ENCODE data around the gene ATP1A2. TPM values are rescaled to one million over a fixed set of nuclear protein-coding genes. Genes with fewer than 3 reads are reported as not detected.

Gene ATP1A2
- total RNA-seq, 2 donors from 2014 or later: 146 to 228 TPM

GRCh38 chr1:160163615-160164014 is 48.1 kb downstream of the ATP1A2 start:
- Histone ChIP-seq H3K9me3 (no peaks in the 10 kb centered on the region), H3K4me1 (no peaks in the 10 kb centered on the region), H3K27ac (no peak overlapping the region), H3K27me3 (no peaks in the 10 kb centered on the region), H3K4me3 (no peak overlapping the region), H3K36me3 (no peaks in the 10 kb centered on the region)
- no peak for DNase-seq (ENCODE audit: low spot score)
- no peak for TF ChIP-seq CTCF (IDR thresholded peaks at IDR 0.05)

GRCh38 chr1:160164121-160164520 is 48.6 kb downstream of the ATP1A2 start:
- no peaks in the 10 kb centered on the region for H3K9me3 ChIP-seq
- no peak overlapping the region for H3K27ac ChIP-seq
- H3K4me3 ChIP-seq: no peak overlapping the region
- no peak for DNase-seq (ENCODE audit: low spot score)
- H3K36me3 ChIP-seq: no peaks in the 10 kb centered on the region
- no peak for TF ChIP-seq CTCF (IDR thresholded peaks at IDR 0.05)
- H3K27me3 ChIP-seq: no peaks in the 10 kb centered on the region
- H3K4me1 ChIP-seq: no peaks in the 10 kb centered on the region

DNA sequence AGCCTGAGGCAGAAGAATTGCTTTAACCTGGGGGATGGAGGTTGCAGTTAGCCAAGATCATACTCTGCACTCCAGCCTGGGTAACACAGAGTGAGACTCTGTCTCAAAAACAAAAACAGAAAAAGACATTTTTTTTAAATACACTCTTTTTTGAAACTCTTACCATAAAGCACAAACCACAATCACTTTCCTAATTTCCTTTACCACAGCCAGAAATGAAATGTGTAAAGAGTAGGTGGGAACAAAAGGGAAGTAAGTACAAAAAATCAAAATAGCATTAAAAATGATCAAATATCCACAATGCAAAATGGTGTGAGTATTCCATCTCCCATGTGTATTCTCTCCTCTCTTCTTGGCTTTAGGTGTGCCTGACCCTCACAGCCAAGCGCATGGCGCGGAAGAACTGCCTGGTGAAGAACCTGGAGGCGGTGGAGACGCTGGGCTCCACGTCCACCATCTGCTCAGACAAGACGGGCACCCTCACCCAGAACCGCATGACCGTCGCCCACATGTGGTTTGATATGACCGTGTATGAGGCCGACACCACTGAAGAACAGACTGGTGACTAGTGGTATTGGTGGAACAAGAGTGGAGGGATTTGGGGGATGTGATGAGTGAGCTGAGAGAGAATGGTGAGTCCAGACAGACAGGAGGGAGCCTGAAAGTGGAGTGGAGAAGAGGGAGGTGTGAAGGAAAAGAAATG is 50.8 kb downstream of the ATP1A2 start:
- no peaks in the 10 kb centered on the region for H3K4me1 ChIP-seq
- no peak for TF ChIP-seq CTCF (IDR thresholded peaks at IDR 0.05)

DNA sequence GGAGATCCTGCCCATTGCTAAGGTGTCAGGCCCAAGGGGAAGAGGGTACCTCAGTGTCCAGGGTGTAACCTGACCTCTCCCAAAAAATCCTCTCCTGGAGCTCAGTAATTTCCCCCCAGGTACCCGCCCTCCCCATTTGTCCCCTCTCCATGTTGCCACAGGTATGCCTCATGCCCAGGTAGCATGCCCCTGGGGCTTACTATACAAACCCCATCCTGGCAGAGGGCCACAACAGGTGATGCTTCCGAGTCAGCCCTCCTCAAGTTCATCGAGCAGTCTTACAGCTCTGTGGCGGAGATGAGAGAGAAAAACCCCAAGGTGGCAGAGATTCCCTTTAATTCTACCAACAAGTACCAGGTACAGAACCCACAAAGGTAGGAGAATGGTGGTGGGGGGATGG is 51.5 kb downstream of the ATP1A2 start:
- Histone ChIP-seq H3K4me3 (no peak overlapping the region), H3K9me3 (no peaks in the 10 kb centered on the region)
- TF ChIP-seq CTCF (IDR thresholded peaks at IDR 0.05): no peak

More for the DNA sequence above, 50.8 kb downstream of the ATP1A2 start:
- no peaks in the 10 kb centered on the region for H3K36me3 ChIP-seq
- no peak overlapping the region for H3K4me3 ChIP-seq
- DNase-seq (ENCODE audit: low spot score): no peak
- no peak overlapping the region for H3K27ac ChIP-seq
- no peaks in the 10 kb centered on the region for H3K27me3 ChIP-seq
- no peaks in the 10 kb centered on the region for H3K9me3 ChIP-seq

GRCh38 chr1:160167580-160167979 is 52.0 kb downstream of the ATP1A2 start:
- no peaks in the 10 kb centered on the region for H3K4me1 ChIP-seq
- no peak overlapping the region for H3K27ac ChIP-seq
- no peaks in the 10 kb centered on the region for H3K36me3 ChIP-seq
- H3K9me3 ChIP-seq: no peaks in the 10 kb centered on the region
- DNase-seq (ENCODE audit: low spot score): no peak
- no peak overlapping the region for H3K4me3 ChIP-seq
- TF ChIP-seq CTCF (IDR thresholded peaks at IDR 0.05): no peak
- no peaks in the 10 kb centered on the region for H3K27me3 ChIP-seq

More for the DNA sequence above, 51.5 kb downstream of the ATP1A2 start:
- Histone ChIP-seq H3K36me3 (no peaks in the 10 kb centered on the region), H3K27me3 (no peaks in the 10 kb centered on the region), H3K4me1 (no peaks in the 10 kb centered on the region), H3K27ac (no peak overlapping the region)
- no peak for DNase-seq (ENCODE audit: low spot score)

DNA sequence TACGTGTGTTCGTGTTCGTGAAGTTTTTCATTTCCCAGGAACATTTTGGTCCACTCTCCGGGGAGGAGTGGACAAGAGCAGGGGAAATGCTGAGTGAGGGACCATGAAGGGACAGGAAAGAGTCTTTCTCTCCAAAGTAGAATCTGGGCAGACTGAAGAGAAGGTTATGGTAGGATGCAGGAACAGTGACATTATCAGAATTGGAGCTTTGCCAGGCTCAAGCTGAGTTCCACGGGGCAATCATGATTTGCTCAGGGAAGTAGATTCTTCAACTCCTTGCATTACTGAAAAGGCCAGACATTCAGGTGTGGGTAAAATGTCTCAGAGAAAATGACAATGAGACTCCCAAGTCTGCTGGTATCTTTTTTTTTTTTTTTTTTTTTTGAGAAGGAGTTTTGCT is 52.5 kb downstream of the ATP1A2 start:
- H3K9me3 ChIP-seq: no peaks in the 10 kb centered on the region
- TF ChIP-seq CTCF (IDR thresholded peaks at IDR 0.05): no peak
- H3K27ac ChIP-seq: no peak overlapping the region
- no peak overlapping the region for H3K4me3 ChIP-seq
- DNase-seq (ENCODE audit: low spot score): no peak
- H3K4me1 ChIP-seq: no peaks in the 10 kb centered on the region
- no peaks in the 10 kb centered on the region for H3K27me3 ChIP-seq
- no peaks in the 10 kb centered on the region for H3K36me3 ChIP-seq
